Trophoblast cell (in vitro differentiated cells and primary cell): ENCODE results near the gene HELZ2.
"Not testable (repeated sequence)": the region's sequence is repeated elsewhere in the genome, so short reads cannot be mapped to it uniquely, and the experiment has no call there.

Source experiments
- DNase-seq, 2 donors: peaks; one replicate each; pipeline ENCODE4 v3.0.0-alpha.2; 2016
- H2AFZ ChIP-seq: 2 replicates; pipeline ENCODE4 v1.6.1; 2013; ENCODE audit warnings: low read length, moderate library complexity, mild to moderate bottlenecking; ENCODE audit not compliant: insufficient read depth, poor library complexity
- H2AK5ac ChIP-seq: 2 replicates; pipeline ENCODE4 v1.6.1; 2013; ENCODE audit warnings: mild to moderate bottlenecking, low read length
- H2BK120ac ChIP-seq: 2 replicates; pipeline ENCODE4 v1.6.1; 2013; ENCODE audit warnings: low read length, mild to moderate bottlenecking, moderate library complexity; ENCODE audit not compliant: insufficient read depth, poor library complexity
- H2BK12ac ChIP-seq: 2 replicates; pipeline ENCODE4 v1.6.1; 2013; ENCODE audit warnings: mild to moderate bottlenecking, low read length, moderate library complexity
- H2BK5ac ChIP-seq: 2 replicates; pipeline ENCODE4 v1.6.1; 2013; ENCODE audit warnings: low read length, low read depth, moderate library complexity, mild to moderate bottlenecking; ENCODE audit not compliant: poor library complexity
- H3K14ac ChIP-seq: 2 replicates; pipeline ENCODE4 v1.6.1; 2013; ENCODE audit warnings: mild to moderate bottlenecking, low read length
- H3K18ac ChIP-seq: 2 replicates; pipeline ENCODE4 v1.6.1; 2013; ENCODE audit warnings: mild to moderate bottlenecking, low read length
- H3K23ac ChIP-seq: 2 replicates; pipeline ENCODE4 v1.6.1; 2013; ENCODE audit warnings: low read length
- H3K27ac ChIP-seq: 2 replicates; pipeline ENCODE4 v1.5.1; 2013; ENCODE audit warnings: low read depth, mild to moderate bottlenecking, inconsistent platforms, low read length, moderate library complexity
- H3K27me3 ChIP-seq: 2 replicates; pipeline ENCODE4 v1.6.1; 2013; ENCODE audit warnings: inconsistent platforms, mild to moderate bottlenecking, low read length, moderate library complexity; ENCODE audit not compliant: insufficient read depth
- H3K36me3 ChIP-seq, 2 experiments: 1 replicate in 1 of 2; 2 replicates in 1 of 2; pipeline ENCODE4 v1.6.1; 2013; ENCODE audit warnings: low read length in 2 of 2, mild to moderate bottlenecking in 2 of 2, moderate library complexity in 1 of 2; ENCODE audit not compliant: insufficient read depth in 2 of 2, control insufficient read depth in 1 of 2
- H3K4ac ChIP-seq: 2 replicates; pipeline ENCODE4 v1.6.1; 2013; ENCODE audit warnings: low read depth, mild to moderate bottlenecking, low read length, moderate library complexity
- H3K4me1 ChIP-seq, 2 experiments: 1 replicate in 1 of 2; 2 replicates in 1 of 2; pipeline ENCODE4 v1.6.1; 2013; ENCODE audit warnings: low read length in 2 of 2, mild to moderate bottlenecking in 2 of 2, moderate library complexity in 1 of 2; ENCODE audit not compliant: insufficient read depth in 2 of 2, control insufficient read depth in 1 of 2
- H3K4me2 ChIP-seq: 2 replicates; pipeline ENCODE4 v1.6.1; 2013; ENCODE audit warnings: inconsistent platforms, mild to moderate bottlenecking, low read length, moderate library complexity
- H3K4me3 ChIP-seq: 2 replicates; pipeline ENCODE4 v1.5.1; 2013; ENCODE audit warnings: mild to moderate bottlenecking, low read depth, low read length, inconsistent platforms
- H3K79me1 ChIP-seq: one replicate; pipeline ENCODE4 v1.6.1; 2013; ENCODE audit warnings: low read length
- H3K79me2 ChIP-seq: 2 replicates; pipeline ENCODE4 v1.6.1; 2013; ENCODE audit warnings: low read length, mild to moderate bottlenecking; ENCODE audit not compliant: control insufficient read depth, insufficient read depth, poor library complexity
- H3K9ac ChIP-seq: 2 replicates; pipeline ENCODE4 v1.6.1; 2013; ENCODE audit warnings: mild to moderate bottlenecking, low read length
- H3K9me3 ChIP-seq: 2 replicates; pipeline ENCODE4 v1.6.1; 2013; ENCODE audit warnings: low read depth, mild to moderate bottlenecking, control low read depth, inconsistent platforms, low read length; ENCODE audit not compliant: insufficient read depth
- H4K12ac ChIP-seq: 2 replicates; pipeline ENCODE4 v1.6.1; 2013; ENCODE audit warnings: low read depth, mild to moderate bottlenecking, low read length, moderate library complexity
- H4K8ac ChIP-seq: 2 replicates; pipeline ENCODE4 v1.6.1; 2013; ENCODE audit warnings: low read depth, mild to moderate bottlenecking, low read length, moderate library complexity
- H4K91ac ChIP-seq: one replicate; pipeline ENCODE4 v1.6.1; 2013; ENCODE audit warnings: low read depth, mild to moderate bottlenecking, low read length, moderate library complexity
- WGBS: extraction: QIAGEN DNeasy Blood & Tissue Kit; methylation state at CpG from one replicate; pipeline ENCODE4 v1.1.7; 2013; ENCODE audit warnings: missing lambda C conversion rate; ENCODE audit not compliant: insufficient read length, insufficient coverage; ENCODE audit errors: extremely low coverage; 5-methylcytosine and 5-hydroxymethylcytosine counted together

HELZ2 gene

GRCh38 chr20:63617092-63617875 is 43.2 kb upstream of the HELZ2 start:
- Histone ChIP-seq H3K9me3 (peaks cover 6% of the 10 kb centered on the region), H3K14ac (no peak overlapping the region), H3K4me1 (peaks cover 0 to 5% of the 10 kb centered on the region in 2 experiments), H4K8ac (no peak overlapping the region), H2BK120ac (no peak overlapping the region), H3K4me3 (no peak overlapping the region), H3K36me3 (peaks cover 43 to 45% of the 10 kb centered on the region in 2 experiments), H3K27ac (no peak overlapping the region), H3K18ac (no peak overlapping the region), H2BK12ac (no peak overlapping the region), H3K4me2 (no peak overlapping the region), H3K4ac (no peak overlapping the region), H2AFZ (no peak overlapping the region), H3K27me3 (no peaks in the 10 kb centered on the region), H3K79me2 (peaks cover 1% of the 10 kb centered on the region), H3K23ac (no peak overlapping the region), H3K9ac (no peak overlapping the region), H2BK5ac (no peak overlapping the region), H2AK5ac (no peak overlapping the region), H4K91ac (no peak overlapping the region), H3K79me1 (no peaks in the 10 kb centered on the region), H4K12ac (no peak overlapping the region)
- DNase-seq: no peak
- no CpG with 5 or more reads among the region's 41 CpGs for WGBS

GRCh38 chr20:63613863-63614594 is 40.0 kb upstream of the HELZ2 start:
- not testable (repeated sequence) for H3K9me3 ChIP-seq, H3K4me2 ChIP-seq, H4K91ac ChIP-seq, H3K4me3 ChIP-seq, H3K23ac ChIP-seq, H2BK5ac ChIP-seq, H2BK12ac ChIP-seq, H2BK120ac ChIP-seq, H3K79me2 ChIP-seq, H3K79me1 ChIP-seq, H3K27me3 ChIP-seq, H3K9ac ChIP-seq, H3K4me1 ChIP-seq, H3K18ac ChIP-seq, H4K12ac ChIP-seq, H3K27ac ChIP-seq, H4K8ac ChIP-seq, H3K4ac ChIP-seq, H2AFZ ChIP-seq, H3K14ac ChIP-seq, H2AK5ac ChIP-seq
- WGBS: no CpG with 5 or more reads among the region's 18 CpGs
- H3K36me3 ChIP-seq: peaks cover 39% of the 10 kb centered on the region in 2 experiments
- DNase-seq: peak in 1 of 2 donors; percentile 29

GRCh38 chr20:63612276-63612931 is 38.4 kb upstream of the HELZ2 start:
- H3K9me3 ChIP-seq: peaks cover 8% of the 10 kb centered on the region
- no peak overlapping the region for H4K12ac ChIP-seq
- H3K79me2 ChIP-seq: no peaks in the 10 kb centered on the region
- no peak overlapping the region for H2BK5ac ChIP-seq
- H3K14ac ChIP-seq: no peak overlapping the region
- H3K36me3 ChIP-seq: peaks cover 24 to 26% of the 10 kb centered on the region in 2 experiments
- WGBS: no CpG with 5 or more reads among the region's 20 CpGs
- no peak for DNase-seq
- H3K27me3 ChIP-seq: no peaks in the 10 kb centered on the region
- no peak overlapping the region for H3K18ac ChIP-seq
- H2BK120ac ChIP-seq: no peak overlapping the region
- H2AFZ ChIP-seq: no peak overlapping the region
- no peak overlapping the region for H3K4ac ChIP-seq
- no peaks in the 10 kb centered on the region for H3K79me1 ChIP-seq
- no peak overlapping the region for H4K91ac ChIP-seq
- H2BK12ac ChIP-seq: no peak overlapping the region
- no peak overlapping the region for H2AK5ac ChIP-seq
- no peak overlapping the region for H4K8ac ChIP-seq
- no peak overlapping the region for H3K27ac ChIP-seq
- H3K4me3 ChIP-seq: no peak overlapping the region
- H3K4me2 ChIP-seq: no peak overlapping the region
- H3K4me1 ChIP-seq: no peaks in the 10 kb centered on the region
- no peak overlapping the region for H3K23ac ChIP-seq
- no peak overlapping the region for H3K9ac ChIP-seq

GRCh38 chr20:63611646-63612045 is 37.6 kb upstream of the HELZ2 start:
- Histone ChIP-seq H2AK5ac (no peak overlapping the region), H3K4me1 (no peaks in the 10 kb centered on the region), H3K23ac (no peak overlapping the region), H3K4me3 (no peak overlapping the region), H3K79me2 (no peaks in the 10 kb centered on the region), H2BK5ac (no peak overlapping the region), H4K12ac (no peak overlapping the region), H3K9ac (no peak overlapping the region), H3K14ac (no peak overlapping the region), H2BK12ac (no peak overlapping the region), H4K8ac (no peak overlapping the region), H2BK120ac (no peak overlapping the region), H3K4me2 (no peak overlapping the region), H3K9me3 (peaks cover 8% of the 10 kb centered on the region), H3K36me3 (peaks cover 17 to 19% of the 10 kb centered on the region in 2 experiments), H3K79me1 (no peaks in the 10 kb centered on the region), H3K27ac (no peak overlapping the region), H3K18ac (no peak overlapping the region), H3K4ac (no peak overlapping the region), H3K27me3 (no peaks in the 10 kb centered on the region), H4K91ac (no peak overlapping the region), H2AFZ (no peak overlapping the region)
- no peak for DNase-seq
- WGBS: no CpG with 5 or more reads among the region's 10 CpGs
